Chondrocyte (in vitro differentiated cells): ENCODE results near the gene RBM39. TPM values are rescaled to one million over a fixed set of nuclear protein-coding genes. Genes with fewer than 3 reads are reported as not detected.

Experiments
- DNase-seq: peaks from one replicate; pipeline ENCODE4 v3.0.0; 2021; ENCODE audit warnings: mixed read lengths, low spot score
- H3K27ac Mint-ChIP-seq: one replicate; pipeline ENCODE4 v1.8.0; 2021; ENCODE audit warnings: mild to moderate bottlenecking, moderate library complexity, mixed read lengths; ENCODE audit not compliant: unreplicated experiment
- H3K27me3 Mint-ChIP-seq: 2 replicates; pipeline ENCODE4 v1.8.0; 2021; ENCODE audit warnings: low read depth, mixed read lengths
- H3K36me3 Mint-ChIP-seq: 2 replicates; pipeline ENCODE4 v1.8.0; 2021; ENCODE audit warnings: low read depth, mixed read lengths
- H3K4me1 Mint-ChIP-seq: 2 replicates; pipeline ENCODE4 v1.8.0; 2021; ENCODE audit warnings: low read depth, mild to moderate bottlenecking, mixed read lengths
- H3K4me3 Mint-ChIP-seq: one replicate; pipeline ENCODE4 v1.8.0; 2021; ENCODE audit warnings: mild to moderate bottlenecking, moderate library complexity, mixed read lengths; ENCODE audit not compliant: unreplicated experiment
- H3K9me3 Mint-ChIP-seq: 2 replicates; pipeline ENCODE4 v1.8.0; 2021; ENCODE audit warnings: low read depth, mixed read lengths
- CTCF ChIP-seq: fragments of 200-600 bp; sonication (generic); IDR thresholded peaks from 2 replicates; pipeline ENCODE4 v1.5.0; 2021; ENCODE audit warnings: antibody characterized with exemption, mild to moderate bottlenecking, moderate library complexity
- total RNA-seq: library from RNA; stranded (reverse); gene quantifications from 3 replicates; pipeline ENCODE4 v1.2.1, GENCODE V29; 2021

RBM39 gene
- total RNA-seq, 1 donor from 2014 or later, result 217 TPM

GRCh38 chr20:35776513-35777101 lies 34.5 kb upstream of the RBM39 start:
- DNase-seq, result peak; percentile 2
- H3K4me3 Mint-ChIP-seq, result no peak overlapping the region

GRCh38 chr20:35774391-35774790 lies 32.3 kb upstream of the RBM39 start:
- H3K27me3 Mint-ChIP-seq, result no peaks in the 10 kb centered on the region
- TF ChIP-seq CTCF, result no peak
- no peaks in the 10 kb centered on the region for H3K9me3 Mint-ChIP-seq
- H3K4me3 Mint-ChIP-seq, result peak overlapping the region; percentile 28
- H3K4me1 Mint-ChIP-seq, result peaks cover 45% of the 10 kb centered on the region
- peak overlapping the region; percentile 65 for H3K27ac Mint-ChIP-seq
- no peak for DNase-seq
- H3K36me3 Mint-ChIP-seq, result peaks cover 6% of the 10 kb centered on the region

More at GRCh38 chr20:35776513-35777101, 34.5 kb upstream of the RBM39 start:
- no peak for TF ChIP-seq CTCF
- Mint-ChIP-seq H3K4me1 (peaks cover 37% of the 10 kb centered on the region), H3K9me3 (no peaks in the 10 kb centered on the region), H3K36me3 (peaks cover 6% of the 10 kb centered on the region), H3K27me3 (no peaks in the 10 kb centered on the region), H3K27ac (peak overlapping the region; percentile 73)

DNA sequence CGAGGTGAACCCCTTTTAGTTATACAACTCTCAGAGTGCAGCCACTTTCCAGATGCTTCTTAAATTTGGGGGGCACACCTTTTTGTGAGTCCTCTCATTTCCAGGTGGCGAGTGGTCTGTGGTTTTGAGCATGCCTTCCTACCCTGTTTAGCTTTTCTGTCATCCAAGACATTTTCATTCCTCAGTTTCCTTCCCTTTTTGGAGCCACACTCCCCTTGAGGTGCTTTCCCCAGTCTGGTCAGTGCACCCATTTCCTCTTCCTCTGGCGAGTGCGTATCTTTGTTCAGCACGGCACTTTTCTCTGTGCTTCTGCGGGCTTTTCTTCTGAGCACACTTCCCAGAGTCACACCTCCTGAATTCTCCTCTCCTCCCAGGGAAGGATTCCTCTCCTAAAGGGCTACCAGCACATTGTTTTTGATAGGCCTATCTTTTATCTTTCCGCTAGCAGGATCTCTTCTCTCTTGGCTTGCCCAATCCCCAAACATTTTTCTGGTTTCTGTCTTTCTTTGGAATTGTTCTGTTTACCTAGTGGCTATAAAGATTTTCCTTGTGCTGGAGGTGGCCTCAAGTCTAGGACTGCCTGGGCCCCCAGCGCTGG lies 31.2 kb upstream of the RBM39 start:
- Mint-ChIP-seq H3K9me3 (no peaks in the 10 kb centered on the region), H3K4me3 (peak overlapping the region; percentile 88), H3K27ac (peak overlapping the region; percentile 90), H3K36me3 (peaks cover 3% of the 10 kb centered on the region), H3K27me3 (no peaks in the 10 kb centered on the region), H3K4me1 (peaks cover 56% of the 10 kb centered on the region)
- peak; percentile 17 for DNase-seq
- no peak for TF ChIP-seq CTCF

GRCh38 chr20:35772563-35773058 lies 30.6 kb upstream of the RBM39 start:
- Mint-ChIP-seq H3K4me1 (peaks cover 61% of the 10 kb centered on the region), H3K27me3 (no peaks in the 10 kb centered on the region), H3K36me3 (peaks cover 3% of the 10 kb centered on the region), H3K9me3 (no peaks in the 10 kb centered on the region), H3K4me3 (peak overlapping the region; percentile 88), H3K27ac (peak overlapping the region; percentile 90)
- TF ChIP-seq CTCF, result no peak
- no peak for DNase-seq

DNA sequence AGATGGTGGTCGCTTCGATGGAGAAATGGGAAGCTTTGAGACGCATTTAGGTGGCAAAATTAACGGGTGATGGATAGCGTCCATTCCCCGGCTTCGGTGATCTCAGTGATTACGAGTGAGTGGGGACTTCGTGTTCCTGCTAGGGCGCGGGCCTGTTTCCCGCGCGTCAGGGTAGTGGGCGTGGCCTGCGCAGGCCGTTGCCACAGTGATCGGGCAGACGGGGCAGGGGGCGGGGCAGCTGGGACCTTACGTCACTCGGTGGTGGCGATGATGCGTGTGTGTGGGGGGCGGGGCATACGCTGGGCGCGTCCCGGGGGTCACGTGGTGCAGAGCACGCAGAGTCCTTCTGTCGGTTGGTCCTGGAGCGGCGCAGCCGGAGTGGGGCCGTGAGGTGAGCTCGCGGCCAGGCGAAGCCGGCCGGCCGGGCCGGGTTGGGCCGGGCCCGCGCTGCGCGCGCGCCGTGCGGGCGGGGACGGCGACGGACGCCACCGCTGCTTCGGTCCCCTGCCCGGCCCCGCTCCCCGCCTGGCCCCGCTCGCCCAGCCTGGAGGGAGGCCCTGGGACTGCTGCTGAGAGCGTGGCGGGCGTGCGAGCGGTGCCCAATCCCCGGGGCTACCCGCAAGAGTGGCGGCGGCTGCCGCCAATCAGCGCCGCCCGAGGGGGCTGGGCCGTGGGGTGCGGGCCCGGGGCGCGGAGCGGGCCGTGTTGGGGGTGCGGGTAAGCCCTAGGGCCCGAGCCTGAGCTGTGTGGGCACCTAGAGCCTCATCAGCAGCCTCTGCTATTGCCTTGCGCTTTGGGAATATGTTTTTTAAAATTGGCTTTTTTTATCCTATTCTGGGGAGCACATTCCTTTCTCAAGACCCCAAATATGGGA lies 29.9 kb upstream of the RBM39 start, which contains the start of gene PHF20:
PHF20 (plus strand) TSS at position 327 of the 874 bp plus-strand sequence. CDS start 29,508 bp downstream, outside the sequence.
- no peaks in the 10 kb centered on the region for H3K9me3 Mint-ChIP-seq
- peak within 1 kb of the TSS; percentile 88 for H3K4me3 Mint-ChIP-seq
- no peaks in the 10 kb centered on the region for H3K27me3 Mint-ChIP-seq
- H3K4me1 Mint-ChIP-seq, result peaks cover 59% of the 10 kb centered on the region
- peak within 1 kb of the TSS; percentile 91 for H3K27ac Mint-ChIP-seq
- peaks cover 3% of the 10 kb centered on the region for H3K36me3 Mint-ChIP-seq
- TF ChIP-seq CTCF, result no peak
- DNase-seq, result peak; percentile 99
